GM12872 (cell line): Measurements from ENCODE around the gene SYT1.

Source experiments
- TF ChIP-seq, protein P1 (sequence below): IDR thresholded peaks from 3 replicates; pipeline ENCODE4 v1.5.1; 2011; ENCODE audit warnings: low read depth, mild to moderate bottlenecking, low read length, moderate library complexity; ENCODE audit not compliant: insufficient read depth

SYT1 gene

GRCh38 chr12:79168687-79169086 is 304.1 kb downstream of the SYT1 start:
- TF ChIP-seq, protein P1, sequence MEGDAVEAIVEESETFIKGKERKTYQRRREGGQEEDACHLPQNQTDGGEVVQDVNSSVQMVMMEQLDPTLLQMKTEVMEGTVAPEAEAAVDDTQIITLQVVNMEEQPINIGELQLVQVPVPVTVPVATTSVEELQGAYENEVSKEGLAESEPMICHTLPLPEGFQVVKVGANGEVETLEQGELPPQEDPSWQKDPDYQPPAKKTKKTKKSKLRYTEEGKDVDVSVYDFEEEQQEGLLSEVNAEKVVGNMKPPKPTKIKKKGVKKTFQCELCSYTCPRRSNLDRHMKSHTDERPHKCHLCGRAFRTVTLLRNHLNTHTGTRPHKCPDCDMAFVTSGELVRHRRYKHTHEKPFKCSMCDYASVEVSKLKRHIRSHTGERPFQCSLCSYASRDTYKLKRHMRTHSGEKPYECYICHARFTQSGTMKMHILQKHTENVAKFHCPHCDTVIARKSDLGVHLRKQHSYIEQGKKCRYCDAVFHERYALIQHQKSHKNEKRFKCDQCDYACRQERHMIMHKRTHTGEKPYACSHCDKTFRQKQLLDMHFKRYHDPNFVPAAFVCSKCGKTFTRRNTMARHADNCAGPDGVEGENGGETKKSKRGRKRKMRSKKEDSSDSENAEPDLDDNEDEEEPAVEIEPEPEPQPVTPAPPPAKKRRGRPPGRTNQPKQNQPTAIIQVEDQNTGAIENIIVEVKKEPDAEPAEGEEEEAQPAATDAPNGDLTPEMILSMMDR, result no peak

DNA sequence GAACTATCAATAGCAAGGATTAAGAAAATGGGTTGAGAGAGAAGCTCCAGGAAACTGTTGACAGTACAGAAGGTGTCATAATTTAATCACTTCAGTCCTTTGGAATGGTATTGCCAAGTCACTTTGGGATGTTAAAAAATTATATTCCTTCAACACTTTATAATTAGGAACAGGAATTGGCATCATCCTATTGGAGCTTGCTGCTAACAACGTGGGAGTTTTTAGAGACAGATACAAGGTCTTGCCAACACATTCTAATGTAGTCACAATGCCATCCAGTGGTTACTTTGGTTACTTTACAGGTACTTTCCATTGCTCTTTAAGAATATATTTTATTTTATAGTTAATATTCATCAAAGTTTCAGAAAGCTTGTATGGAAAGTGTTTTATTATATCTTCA is 310.1 kb downstream of the SYT1 start:
- TF ChIP-seq, protein P1, result peak; percentile 35; the same call in 2 of the 3 replicates

DNA sequence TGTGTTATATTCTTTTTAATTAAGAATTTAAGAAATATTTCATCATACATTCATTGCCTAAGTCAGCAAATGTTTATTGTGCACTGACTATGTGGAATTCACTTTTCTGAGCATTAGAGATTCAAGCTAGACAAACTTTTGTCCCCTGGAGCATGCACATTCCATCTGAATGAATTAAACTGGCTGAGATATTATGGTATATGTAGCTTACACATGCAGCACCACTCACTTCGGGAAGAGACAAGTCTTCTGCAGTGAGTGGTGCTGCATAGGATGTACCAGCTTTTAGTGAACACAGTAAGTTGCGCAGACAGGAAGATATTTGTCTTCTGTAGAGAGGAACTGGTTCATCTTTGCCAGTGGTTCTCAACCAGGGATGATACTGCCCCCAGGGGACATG is 318.4 kb downstream of the SYT1 start:
- TF ChIP-seq, protein P1, result no peak

GRCh38 chr12:79183926-79184325 is 319.4 kb downstream of the SYT1 start:
- TF ChIP-seq, protein P1, result no peak

- TF ChIP-seq, protein P1, result no peak
Measured at GRCh38 chr12:79186506-79186905, 321.9 kb downstream of the SYT1 start.

- TF ChIP-seq, protein P1, result no peak
Measured at GRCh38 chr12:79187032-79187431, 322.5 kb downstream of the SYT1 start.

DNA sequence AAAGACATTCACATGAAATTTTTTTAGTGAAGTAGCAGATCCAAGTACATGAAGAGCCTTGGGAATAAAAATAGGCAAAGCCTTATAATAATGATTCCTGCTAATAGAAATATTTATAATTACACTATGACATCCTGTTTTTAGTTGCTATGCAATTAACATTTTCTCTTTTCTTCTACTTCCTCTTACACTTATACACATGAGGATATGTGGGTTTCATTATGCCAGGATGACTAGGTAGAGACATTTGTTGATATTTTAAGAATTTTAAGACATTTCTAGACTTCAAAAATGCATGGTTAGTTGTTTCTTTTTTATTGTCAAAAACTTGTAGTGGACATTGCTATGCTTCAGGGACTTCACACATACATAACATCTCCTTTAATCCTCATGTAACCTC is 326.8 kb downstream of the SYT1 start:
- TF ChIP-seq, protein P1, result no peak

- TF ChIP-seq, protein P1, result no peak
Measured at GRCh38 chr12:79194595-79194994, 330.0 kb downstream of the SYT1 start.
